ENCODE measurements around the gene MSI2. TPM values are rescaled to one million over a fixed set of nuclear protein-coding genes. Genes with fewer than 3 reads are reported as not detected.

Gene MSI2
- total and polyA plus RNA-seq, 8 donors: 35.0 to 49.5 (median 47.5) TPM

DNA sequence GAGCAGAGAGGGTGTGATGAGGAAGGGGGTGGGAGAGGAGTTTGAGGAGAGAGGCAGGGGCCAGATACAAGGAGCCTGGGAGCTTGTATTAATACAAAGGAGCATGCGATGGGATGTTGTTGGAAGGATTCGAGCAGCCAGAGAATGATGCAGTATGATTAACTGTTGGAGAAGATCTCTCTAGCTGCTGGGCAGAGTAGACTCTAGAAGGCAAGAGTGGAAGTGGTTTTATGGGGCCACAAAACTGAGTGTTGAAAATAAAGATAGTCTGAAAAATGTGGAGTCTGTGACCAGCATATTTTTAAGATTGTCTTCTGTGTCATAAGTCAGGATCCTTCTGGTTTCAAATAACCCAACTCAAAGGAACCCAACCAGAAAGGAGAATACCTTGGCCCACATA, 98.3 kb downstream of the MSI2 start:
- TF ChIP-seq, protein P1, sequence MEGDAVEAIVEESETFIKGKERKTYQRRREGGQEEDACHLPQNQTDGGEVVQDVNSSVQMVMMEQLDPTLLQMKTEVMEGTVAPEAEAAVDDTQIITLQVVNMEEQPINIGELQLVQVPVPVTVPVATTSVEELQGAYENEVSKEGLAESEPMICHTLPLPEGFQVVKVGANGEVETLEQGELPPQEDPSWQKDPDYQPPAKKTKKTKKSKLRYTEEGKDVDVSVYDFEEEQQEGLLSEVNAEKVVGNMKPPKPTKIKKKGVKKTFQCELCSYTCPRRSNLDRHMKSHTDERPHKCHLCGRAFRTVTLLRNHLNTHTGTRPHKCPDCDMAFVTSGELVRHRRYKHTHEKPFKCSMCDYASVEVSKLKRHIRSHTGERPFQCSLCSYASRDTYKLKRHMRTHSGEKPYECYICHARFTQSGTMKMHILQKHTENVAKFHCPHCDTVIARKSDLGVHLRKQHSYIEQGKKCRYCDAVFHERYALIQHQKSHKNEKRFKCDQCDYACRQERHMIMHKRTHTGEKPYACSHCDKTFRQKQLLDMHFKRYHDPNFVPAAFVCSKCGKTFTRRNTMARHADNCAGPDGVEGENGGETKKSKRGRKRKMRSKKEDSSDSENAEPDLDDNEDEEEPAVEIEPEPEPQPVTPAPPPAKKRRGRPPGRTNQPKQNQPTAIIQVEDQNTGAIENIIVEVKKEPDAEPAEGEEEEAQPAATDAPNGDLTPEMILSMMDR (IDR thresholded peaks at IDR 0.05): no peak
- Histone ChIP-seq H3K27me3 (no peaks in the 10 kb centered on the region), H3K9me3 (no peaks in the 10 kb centered on the region), H3K4me1 (peaks cover 0 to 16% of the 10 kb centered on the region in 2 donors), H3K36me3 (no peaks in the 10 kb centered on the region), H3K27ac (no peak overlapping the region), H3K4me3 (no peak overlapping the region)
- intact Hi-C loops (cut with DNase I): no loop called here
- ATAC-seq: no peak
- DNase-seq: no peak

DNA sequence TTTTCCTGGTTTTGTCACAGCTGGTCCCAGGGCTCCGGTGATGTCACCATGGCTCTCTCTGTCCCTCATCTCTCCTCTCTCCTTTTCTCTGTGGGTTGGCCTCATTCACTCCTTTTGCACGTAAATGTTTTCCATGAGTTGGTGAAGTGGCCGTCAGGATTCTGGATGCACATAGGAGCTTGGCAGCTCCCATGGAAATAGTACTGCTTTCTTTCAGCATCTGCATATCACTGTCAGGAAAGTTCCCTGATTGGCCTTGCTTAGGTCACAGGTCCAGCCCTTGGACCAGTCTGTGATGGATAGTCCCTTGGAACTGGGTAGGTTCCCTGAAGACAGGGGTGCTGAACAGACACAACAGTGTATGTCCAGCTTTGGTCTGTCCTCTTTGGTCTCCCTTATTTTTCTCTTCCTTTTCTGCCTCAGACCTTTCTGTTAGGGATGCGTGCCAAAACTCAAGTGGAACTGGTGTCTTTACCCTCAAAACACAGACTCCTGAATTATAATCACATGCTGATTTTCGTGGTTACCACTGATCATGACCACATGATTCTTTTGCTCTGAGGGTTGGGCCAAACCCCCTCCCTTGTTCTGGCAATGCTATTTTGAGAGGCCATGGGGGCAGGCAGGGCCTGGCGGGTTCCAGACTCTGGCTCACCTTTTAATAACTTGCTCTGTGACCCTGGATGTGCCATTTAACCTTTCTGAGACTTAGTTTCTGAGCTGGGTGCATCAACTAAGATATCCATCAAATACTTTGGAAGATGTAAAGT, 99.0 kb downstream of the MSI2 start:
- no peak overlapping the region for H3K4me3 ChIP-seq
- H3K36me3 ChIP-seq: no peaks in the 10 kb centered on the region
- no peaks in the 10 kb centered on the region for H3K27me3 ChIP-seq
- intact Hi-C loops (cut with DNase I): no loop called here
- ATAC-seq: no peak
- H3K9me3 ChIP-seq: no peaks in the 10 kb centered on the region
- H3K27ac ChIP-seq: no peak overlapping the region
- H3K4me1 ChIP-seq: peaks cover 0 to 16% of the 10 kb centered on the region in 2 donors
- TF ChIP-seq, protein P1 (IDR thresholded peaks at IDR 0.05): no peak
- no peak for DNase-seq

DNA sequence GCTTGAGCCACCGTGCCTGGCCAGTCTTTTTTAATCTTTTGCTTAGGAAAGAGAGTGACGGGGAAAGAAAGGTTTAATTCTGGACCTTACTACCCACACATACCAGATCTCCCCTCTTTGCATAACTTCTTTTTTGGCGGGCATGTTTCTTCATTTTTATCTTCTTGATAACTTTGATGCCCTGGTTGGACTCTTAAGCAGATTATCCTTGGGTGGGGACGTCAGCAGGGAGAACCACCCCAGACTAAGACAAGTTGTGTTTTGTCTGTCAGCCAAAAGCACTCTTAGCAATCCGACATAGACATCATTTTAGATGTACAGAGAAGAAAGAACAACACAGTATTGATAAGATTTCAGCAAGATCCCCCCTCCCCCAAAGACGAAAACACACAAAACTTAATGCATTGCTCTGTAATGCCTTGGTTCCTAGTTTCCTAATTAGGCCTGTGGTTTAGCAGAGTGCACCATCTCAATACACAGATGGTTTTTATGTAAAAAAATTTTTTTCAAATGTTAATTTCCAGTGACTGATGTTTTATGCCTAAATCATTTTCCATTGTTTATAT, 99.9 kb downstream of the MSI2 start:
- Histone ChIP-seq H3K27me3 (no peaks in the 10 kb centered on the region), H3K27ac (no peak overlapping the region), H3K36me3 (no peaks in the 10 kb centered on the region), H3K4me1 (peaks cover 0 to 16% of the 10 kb centered on the region in 2 donors), H3K9me3 (no peaks in the 10 kb centered on the region), H3K4me3 (no peak overlapping the region)
- TF ChIP-seq, protein P1 (IDR thresholded peaks at IDR 0.05): no peak
- intact Hi-C loops (cut with DNase I): no loop called here
- ATAC-seq (no peak), DNase-seq (no peak)

DNA sequence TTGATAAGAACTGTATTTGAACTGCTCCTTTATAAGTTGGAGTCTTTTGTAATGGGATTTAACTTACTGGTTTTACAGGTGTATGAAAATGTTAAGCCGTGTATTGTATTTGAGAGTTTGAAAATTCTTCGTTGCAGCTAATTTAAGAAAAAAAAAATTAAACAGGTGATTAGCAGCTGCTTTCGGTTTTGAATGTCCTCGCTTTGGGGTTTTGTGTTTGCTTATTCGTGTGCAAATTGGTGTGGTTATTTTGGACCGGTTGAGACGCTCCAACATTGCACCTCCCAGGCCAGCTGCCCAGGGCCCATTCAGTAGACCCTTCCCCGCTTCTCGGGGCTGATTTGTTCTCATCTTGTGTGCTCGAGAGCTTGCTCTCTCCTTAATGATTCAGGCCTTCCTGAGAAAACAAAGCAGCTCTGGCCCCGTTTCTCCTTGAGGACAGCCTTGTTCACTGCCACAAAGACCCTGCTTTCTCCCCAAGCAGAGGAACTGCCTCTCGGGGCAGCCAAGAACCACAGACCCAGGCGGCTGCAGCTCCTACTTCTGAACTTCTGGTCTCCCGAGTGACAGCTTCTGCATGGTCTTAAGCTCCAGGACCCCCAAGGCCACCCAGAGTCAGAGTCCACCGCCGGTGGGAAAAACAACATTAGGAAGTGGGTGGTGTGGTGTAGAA, 100.5 kb downstream of the MSI2 start:
- no peaks in the 10 kb centered on the region for H3K36me3 ChIP-seq
- no peaks in the 10 kb centered on the region for H3K9me3 ChIP-seq
- intact Hi-C loops (cut with DNase I): no loop called here
- H3K4me1 ChIP-seq: peaks cover 0 to 16% of the 10 kb centered on the region in 2 donors
- TF ChIP-seq, protein P1 (IDR thresholded peaks at IDR 0.05): no peak
- peak; percentile 31 for ATAC-seq
- DNase-seq: no peak
- H3K27me3 ChIP-seq: no peaks in the 10 kb centered on the region
- H3K27ac ChIP-seq: peak overlapping the region; percentile 2 to 58
- H3K4me3 ChIP-seq: no peak overlapping the region

DNA sequence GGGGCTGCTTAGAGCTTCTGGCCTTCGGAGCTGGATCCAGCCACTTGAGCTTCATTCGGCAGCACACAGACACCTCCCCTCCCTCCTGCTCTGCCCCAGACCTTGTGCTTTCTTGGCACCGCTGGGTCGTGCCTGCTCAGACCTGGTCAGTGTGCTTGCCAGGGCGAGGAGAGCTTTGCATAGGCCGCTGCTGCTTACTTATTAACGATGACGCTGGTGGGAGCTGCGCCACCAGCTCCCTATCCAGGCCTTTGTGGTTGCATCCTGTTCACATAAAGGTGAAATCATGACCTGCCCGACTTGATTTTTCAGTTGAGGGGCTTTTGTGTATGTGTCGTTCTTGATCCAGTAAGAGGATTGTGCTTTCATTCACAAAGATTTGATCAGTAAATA, 101.1 kb downstream of the MSI2 start:
- TF ChIP-seq, protein P1 (IDR thresholded peaks at IDR 0.05): no peak
- peaks cover 0 to 16% of the 10 kb centered on the region in 2 donors for H3K4me1 ChIP-seq
- H3K36me3 ChIP-seq: no peaks in the 10 kb centered on the region
- H3K27ac ChIP-seq: peak overlapping the region; percentile 2 to 58
- DNase-seq: peak in 3 of 4 donors; percentile 74 to 83 (median 78)
- intact Hi-C loops (cut with DNase I): no loop called here
- H3K9me3 ChIP-seq: no peaks in the 10 kb centered on the region
- H3K4me3 ChIP-seq: no peak overlapping the region
- no peaks in the 10 kb centered on the region for H3K27me3 ChIP-seq
- peak; percentile 94 for ATAC-seq

Measured in left lung (tissue), 10 donors.